Keratinocyte (primary cell): Measurements from ENCODE around the gene NAA25. TPM values are rescaled to one million over a fixed set of nuclear protein-coding genes. Genes with fewer than 3 reads are reported as not detected.
"Not testable (repeated sequence)": the region's sequence is repeated elsewhere in the genome, so short reads cannot be mapped to it uniquely, and the experiment has no call there.

Experiments used
- DNase-seq: peaks from one replicate; pipeline ENCODE4 v3.0.0-alpha.2; 2011; ENCODE audit warnings: low read depth, missing footprints, low spot score
- FAIRE-seq: peaks from 2 replicates; lab custom pipeline; 2011; peaks lifted over from hg19 to GRCh38; lab: Jason Lieb, UNC
- H2AFZ ChIP-seq: 2 replicates; pipeline ENCODE4 v1.6.0; 2012; ENCODE audit warnings: low read length, control low read depth, inconsistent platforms; ENCODE audit not compliant: control insufficient read depth
- H3K27ac ChIP-seq: 2 replicates; pipeline ENCODE4 v1.5.1; 2011; ENCODE audit warnings: low read length; ENCODE audit not compliant: control insufficient read depth, insufficient read depth
- H3K27me3 ChIP-seq: 3 replicates; pipeline ENCODE4 v1.6.0; 2011; ENCODE audit warnings: low read length; ENCODE audit not compliant: control insufficient read depth, insufficient read depth; ENCODE audit errors: extremely low read depth
- H3K36me3 ChIP-seq, 2 experiments: 2 replicates in 1 of 2; 3 replicates in 1 of 2; pipeline ENCODE4 v1.5.1; 2011; ENCODE audit warnings: low read length in 2 of 2, mild to moderate bottlenecking in 1 of 2; ENCODE audit not compliant: control insufficient read depth in 2 of 2, insufficient read depth in 2 of 2; ENCODE audit errors: extremely low read depth in 1 of 2
- H3K4me1 ChIP-seq: 3 replicates; pipeline ENCODE4 v1.5.1; 2011; ENCODE audit warnings: low read length; ENCODE audit not compliant: control insufficient read depth, insufficient read depth; ENCODE audit errors: extremely low read depth
- H3K4me2 ChIP-seq: 3 replicates; pipeline ENCODE4 v1.6.0; 2011; ENCODE audit warnings: low read depth, low read length; ENCODE audit not compliant: control insufficient read depth, insufficient read depth; ENCODE audit errors: extremely low read depth
- H3K4me3 ChIP-seq, 3 experiments: fragments of 200-600 bp in 1 of 3; sonication (generic) in 1 of 3; 2 replicates in 2 of 3; 3 replicates in 1 of 3; pipeline ENCODE4 v1.5.1; 2011 to 2016; ENCODE audit warnings: low read length in 3 of 3, mild to moderate bottlenecking in 3 of 3, control low read depth in 2 of 3, inconsistent platforms in 1 of 3, low read depth in 1 of 3, mixed read lengths in 1 of 3, mixed run types in 1 of 3, moderate library complexity in 1 of 3; ENCODE audit not compliant: control insufficient read depth in 2 of 3, insufficient read depth in 2 of 3; ENCODE audit errors: extremely low read depth in 1 of 3
- H3K79me2 ChIP-seq: 2 replicates; pipeline ENCODE4 v1.6.0; 2012; ENCODE audit warnings: low read length; ENCODE audit not compliant: control insufficient read depth, insufficient read depth
- H3K9ac ChIP-seq: 3 replicates; pipeline ENCODE4 v1.6.0; 2011; ENCODE audit warnings: low read length; ENCODE audit not compliant: control insufficient read depth, insufficient read depth; ENCODE audit errors: extremely low read depth
- H3K9me1 ChIP-seq: 3 replicates; pipeline ENCODE4 v1.6.0; 2011; ENCODE audit warnings: low read length; ENCODE audit not compliant: control insufficient read depth, insufficient read depth; ENCODE audit errors: extremely low read depth
- H3K9me3 ChIP-seq: 2 replicates; pipeline ENCODE4 v1.5.1; 2012; ENCODE audit warnings: low read depth, low read length; ENCODE audit not compliant: control insufficient read depth
- H4K20me1 ChIP-seq: 3 replicates; pipeline ENCODE4 v1.6.0; 2011; ENCODE audit warnings: low read length; ENCODE audit not compliant: control insufficient read depth, insufficient read depth; ENCODE audit errors: extremely low read depth
- CTCF ChIP-seq, 3 experiments: IDR thresholded peaks in 1 of 3; conservative IDR thresholded peaks in 1 of 3; optimal IDR thresholded peaks in 1 of 3; 2 replicates in 2 of 3; 3 replicates in 1 of 3; pipeline versions ENCODE3 to v1.5.1; 2011; ENCODE audit warnings: low read length in 3 of 3, mild to moderate bottlenecking in 3 of 3, moderate library complexity in 2 of 3, control low read depth in 1 of 3, inconsistent platforms in 1 of 3; ENCODE audit not compliant: insufficient read depth in 2 of 3; ENCODE audit errors: extremely low read depth in 1 of 3
- EZH2 ChIP-seq: IDR thresholded peaks from one replicate; pipeline ENCODE4 v1.6.1; 2012; ENCODE audit warnings: inconsistent platforms, mild to moderate bottlenecking, low read length, moderate library complexity
- dilution Hi-C: fragments of 300-500 bp; cut with MboI; formaldehyde crosslinking; loops from one replicate; pipeline ENCODE4 v1.7.0; 2020; ENCODE audit warnings: low sequenced_read_pairs; ENCODE audit not compliant: extremely low pct_ligation_motif_present
- polyA plus RNA-seq, 5 experiments: library from polyadenylated mRNA; depleted of rRNA in 3 of 5; stranded (reverse) in 3 of 5; stranded (forward) in 1 of 5; unstranded in 1 of 5; fragments of >200 nt; gene quantifications; 1 replicate in 1 of 5; 2 replicates in 3 of 5; 3 replicates in 1 of 5; pipeline versions ENCODE4 v1.2.1 to v1.2.3, GENCODE V29; 2011 to 2012; ENCODE audit warnings: missing spikeins in 2 of 5, low read depth in 1 of 5, low replicate concordance in 1 of 5

NAA25 gene
- polyA plus RNA-seq, 1 donor (not counting 4 experiments of a cell fraction or from before 2014, with no cell fraction given): 26.1 TPM

DNA sequence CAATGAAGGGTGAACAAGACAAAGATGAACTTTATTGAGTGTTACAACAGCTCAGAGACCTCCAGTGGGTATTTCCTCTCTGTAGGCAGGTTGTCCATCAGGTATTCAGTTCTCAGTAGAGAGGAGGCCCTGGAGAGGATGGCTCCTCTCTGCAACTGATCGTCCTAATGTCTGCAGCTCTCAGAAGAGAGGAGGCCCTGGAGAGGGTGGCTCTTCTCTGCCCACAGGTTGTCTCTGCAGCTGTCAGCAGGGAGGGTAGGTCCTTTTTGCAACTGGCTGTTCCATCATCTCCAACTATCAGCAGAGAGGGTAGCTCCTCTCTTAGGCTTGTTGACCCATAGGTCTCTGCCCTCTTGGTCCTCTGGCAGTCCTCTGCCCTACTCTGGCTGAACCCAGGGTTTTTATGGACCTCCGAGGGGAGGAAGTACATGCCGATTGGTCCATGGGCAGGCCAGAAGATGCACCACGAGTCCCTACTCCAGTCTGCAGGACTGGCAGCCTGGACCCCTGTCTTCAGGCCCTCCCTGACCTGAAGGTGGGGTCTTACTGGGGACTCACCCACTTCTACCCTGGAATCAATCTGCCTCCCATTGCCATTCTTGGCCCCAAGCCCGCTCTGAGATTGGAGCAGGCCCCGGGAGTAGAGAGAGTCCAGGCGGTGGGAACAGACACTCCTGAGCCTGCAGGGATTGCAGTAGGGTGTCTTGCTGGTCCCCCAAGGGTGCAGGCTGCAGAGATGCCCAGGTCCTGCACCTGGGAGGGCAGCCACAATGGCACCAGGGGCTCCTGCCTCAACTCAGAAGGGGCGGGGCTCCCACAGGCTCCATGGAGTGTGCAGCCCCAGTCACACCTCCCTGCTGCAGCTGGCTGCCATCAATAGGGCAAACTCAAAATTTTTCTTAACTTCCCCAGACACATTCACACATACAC is 97.9 kb downstream of the NAA25 start:
- no peak overlapping the region for H2AFZ ChIP-seq
- no peaks in the 10 kb centered on the region for H3K27me3 ChIP-seq
- DNase-seq (no peak), FAIRE-seq (no peak)
- no peaks in the 10 kb centered on the region for H3K9me3 ChIP-seq
- H3K79me2 ChIP-seq: peaks cover 28% of the 10 kb centered on the region
- no peak overlapping the region for H3K27ac ChIP-seq
- H4K20me1 ChIP-seq: no peaks in the 10 kb centered on the region
- dilution Hi-C loops: no loop called here
- H3K4me2 ChIP-seq: peak overlapping the region; percentile 97
- no peak overlapping the region for H3K4me3 ChIP-seq
- TF ChIP-seq EZH2: no peak
- no peak for TF ChIP-seq CTCF (optimal IDR thresholded peaks at IDR 0.05 in 1 of 3, IDR thresholded peaks at IDR 0.05 in 1 of 3, conservative IDR thresholded peaks at IDR 0.05 in 1 of 3; ENCODE audit: extremely low read depth in 1 of 3, insufficient read depth in 2 of 3, low read length in 3 of 3)
- no peaks in the 10 kb centered on the region for H3K36me3 ChIP-seq
- H3K9ac ChIP-seq: no peak overlapping the region
- H3K4me1 ChIP-seq: peaks cover 24% of the 10 kb centered on the region
- peaks cover 4% of the 10 kb centered on the region for H3K9me1 ChIP-seq

DNA sequence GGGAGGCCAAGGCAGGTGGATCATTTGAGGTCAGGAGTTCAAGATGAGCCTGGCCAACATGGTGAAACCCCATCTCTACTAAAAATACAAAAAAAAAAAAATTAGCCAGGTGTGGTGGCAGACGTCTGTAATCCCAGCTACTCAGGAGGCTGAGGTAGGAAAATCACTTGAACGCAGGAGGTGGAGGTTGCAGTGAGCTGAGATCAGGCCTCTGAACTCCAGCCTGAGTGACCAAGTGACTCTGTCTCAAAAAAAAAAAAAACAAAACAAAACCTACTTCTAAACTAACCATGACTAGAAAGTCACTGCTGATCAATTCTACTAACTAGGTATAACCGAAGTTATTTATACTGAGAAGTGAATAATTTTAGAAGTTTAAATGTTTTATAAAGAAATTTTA is 99.0 kb downstream of the NAA25 start:
- H3K27me3 ChIP-seq, DNase-seq, dilution Hi-C loops, H3K4me2 ChIP-seq, FAIRE-seq, H2AFZ ChIP-seq, H3K4me3 ChIP-seq, H3K36me3 ChIP-seq, H4K20me1 ChIP-seq, H3K27ac ChIP-seq, H3K9ac ChIP-seq, H3K9me1 ChIP-seq, H3K9me3 ChIP-seq: not testable (repeated sequence)
- Histone ChIP-seq H3K4me1 (peaks cover 25% of the 10 kb centered on the region), H3K79me2 (peaks cover 18% of the 10 kb centered on the region)
